GM13977 (cell line): Measurements from ENCODE around the gene IL4.

ENCODE experiments used
- DNase-seq: peaks from one replicate; pipeline ENCODE4 v3.0.0; 2012; ENCODE audit warnings: low spot score
- CTCF ChIP-seq: IDR thresholded peaks from 2 replicates; pipeline ENCODE4 v1.5.1; 2012; ENCODE audit warnings: mild to moderate bottlenecking, control low read depth; ENCODE audit not compliant: insufficient read depth; ENCODE audit errors: extremely low read depth, missing control alignments
- in situ Hi-C: fragments of 300-500 bp; cut with MboI; formaldehyde crosslinking; loops from one replicate; pipeline ENCODE4 v1.12.0; 2022; ENCODE audit warnings: low sequenced_read_pairs, low pct_unique_long_range_greater_than_20kb, mixed read lengths, inconsistent platforms; ENCODE audit not compliant: unreplicated experiment

IL4 gene

GRCh38 chr5:132704875-132705274 lies 31.1 kb downstream of the IL4 start:
- TF ChIP-seq CTCF: no peak
- no peak for DNase-seq
- in situ Hi-C loops: no loop called here

- in situ Hi-C loops: no loop called here
- DNase-seq: no peak
- no peak for TF ChIP-seq CTCF
These were observed 34.9 kb downstream of the IL4 start for GRCh38 chr5:132708645-132709044.

- in situ Hi-C loops: no loop called here
- TF ChIP-seq CTCF: peak; percentile 36
- no peak for DNase-seq
These were observed 40.9 kb downstream of the IL4 start for GRCh38 chr5:132714456-132715307.

- in situ Hi-C loops: no loop called here
- TF ChIP-seq CTCF: no peak
- DNase-seq: no peak
These were observed 44.9 kb downstream of the IL4 start for GRCh38 chr5:132718544-132719312.

GRCh38 chr5:132725745-132726144 lies 52.0 kb downstream of the IL4 start:
- in situ Hi-C loops: no loop called here
- TF ChIP-seq CTCF: no peak
- no peak for DNase-seq

- no peak for DNase-seq
- in situ Hi-C loops: no loop called here
- TF ChIP-seq CTCF: no peak
These were observed 56.1 kb downstream of the IL4 start for GRCh38 chr5:132729896-132730295.
